Cardiac fibroblast (primary cell): Measurements from ENCODE around the gene MAPKAPK2.

ENCODE experiments used
- DNase-seq, 2 donors: peaks; one replicate each; pipeline versions ENCODE4 v3.0.0 to v3.0.0-alpha.2; 2010; ENCODE audit warnings: low read depth in 2 of 2
- H3K4me3 ChIP-seq, 2 donors: replicated peaks in 1 of 2; 1 replicate in 1 of 2; 2 replicates in 1 of 2; pipeline ENCODE4 v1.5.1; 2011; ENCODE audit warnings: low read depth in 2 of 2, low read length in 2 of 2, mild to moderate bottlenecking in 2 of 2, moderate library complexity in 1 of 2
- TF ChIP-seq, protein P1 (sequence below): IDR thresholded peaks from one replicate; pipeline ENCODE4 v1.5.1; 2011; ENCODE audit warnings: low read depth, mild to moderate bottlenecking, low read length, inconsistent platforms

The MAPKAPK2 gene

DNA sequence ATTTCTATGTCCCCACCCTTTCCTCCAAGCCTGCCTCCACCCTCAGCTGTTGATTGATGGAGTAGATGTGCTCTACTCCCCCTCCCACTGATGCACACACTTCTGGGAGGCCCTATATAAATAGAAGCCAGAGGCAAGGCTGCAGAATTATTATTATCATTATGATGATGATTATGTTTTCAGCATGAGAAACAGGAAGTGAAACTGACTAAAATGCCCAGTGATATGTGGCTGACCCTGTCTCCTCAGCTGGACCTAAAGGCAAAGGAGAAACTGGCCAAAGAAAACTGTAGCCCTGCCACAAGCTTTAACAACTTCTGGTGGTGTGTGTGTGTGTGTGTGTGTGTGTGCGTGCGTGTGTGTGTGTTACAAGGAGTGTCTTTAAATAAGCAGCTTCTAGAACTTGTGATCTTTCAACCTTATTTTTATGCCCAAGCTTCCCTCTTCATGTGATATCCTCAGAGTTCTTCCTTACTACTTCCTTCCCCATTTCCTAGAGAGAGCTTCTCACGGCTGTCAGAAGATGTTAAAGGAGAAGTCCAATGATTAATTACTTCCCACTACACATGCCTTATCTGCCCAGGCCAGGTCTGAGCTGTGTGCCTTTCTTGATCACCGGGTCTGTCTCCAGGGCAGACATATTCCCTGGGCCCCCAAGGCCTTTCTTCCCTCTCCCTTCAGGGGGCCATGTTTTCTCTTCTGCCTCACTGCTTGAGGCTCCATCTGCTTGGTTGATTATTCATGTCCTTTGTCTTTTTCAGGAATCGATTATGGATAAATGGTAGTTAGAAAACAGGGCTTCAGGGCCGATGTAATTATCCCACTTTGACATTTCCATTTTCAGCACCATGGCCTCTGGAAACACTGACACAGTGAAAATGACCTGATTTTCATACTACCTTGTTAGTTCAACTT lies 11.6 kb upstream of the MAPKAPK2 start:
- peak; percentile 61 to 68 for DNase-seq
- H3K4me3 ChIP-seq = no peak overlapping the region
- TF ChIP-seq, protein P1, sequence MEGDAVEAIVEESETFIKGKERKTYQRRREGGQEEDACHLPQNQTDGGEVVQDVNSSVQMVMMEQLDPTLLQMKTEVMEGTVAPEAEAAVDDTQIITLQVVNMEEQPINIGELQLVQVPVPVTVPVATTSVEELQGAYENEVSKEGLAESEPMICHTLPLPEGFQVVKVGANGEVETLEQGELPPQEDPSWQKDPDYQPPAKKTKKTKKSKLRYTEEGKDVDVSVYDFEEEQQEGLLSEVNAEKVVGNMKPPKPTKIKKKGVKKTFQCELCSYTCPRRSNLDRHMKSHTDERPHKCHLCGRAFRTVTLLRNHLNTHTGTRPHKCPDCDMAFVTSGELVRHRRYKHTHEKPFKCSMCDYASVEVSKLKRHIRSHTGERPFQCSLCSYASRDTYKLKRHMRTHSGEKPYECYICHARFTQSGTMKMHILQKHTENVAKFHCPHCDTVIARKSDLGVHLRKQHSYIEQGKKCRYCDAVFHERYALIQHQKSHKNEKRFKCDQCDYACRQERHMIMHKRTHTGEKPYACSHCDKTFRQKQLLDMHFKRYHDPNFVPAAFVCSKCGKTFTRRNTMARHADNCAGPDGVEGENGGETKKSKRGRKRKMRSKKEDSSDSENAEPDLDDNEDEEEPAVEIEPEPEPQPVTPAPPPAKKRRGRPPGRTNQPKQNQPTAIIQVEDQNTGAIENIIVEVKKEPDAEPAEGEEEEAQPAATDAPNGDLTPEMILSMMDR = no peak

DNA sequence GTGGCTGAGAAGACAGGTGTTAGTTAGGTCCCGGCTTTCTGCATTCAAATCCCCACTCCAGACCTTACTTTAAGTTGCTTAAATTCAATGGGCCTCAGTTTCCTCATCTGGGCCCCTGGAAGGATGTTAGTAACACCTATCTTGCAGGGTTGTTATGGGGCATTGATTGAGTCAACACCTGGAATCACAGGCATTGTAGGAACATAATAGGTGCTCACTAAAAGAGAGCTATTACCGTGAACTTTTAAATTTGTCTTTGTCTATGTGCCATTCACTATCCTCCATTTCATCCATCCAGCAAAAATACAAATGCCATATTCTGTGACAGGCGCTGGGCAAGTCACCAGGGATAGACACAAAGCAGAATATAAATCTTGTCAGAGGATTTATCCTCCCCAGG lies 10.5 kb upstream of the MAPKAPK2 start:
- no peak for DNase-seq
- no peak overlapping the region for H3K4me3 ChIP-seq
- TF ChIP-seq, protein P1 = no peak

DNA sequence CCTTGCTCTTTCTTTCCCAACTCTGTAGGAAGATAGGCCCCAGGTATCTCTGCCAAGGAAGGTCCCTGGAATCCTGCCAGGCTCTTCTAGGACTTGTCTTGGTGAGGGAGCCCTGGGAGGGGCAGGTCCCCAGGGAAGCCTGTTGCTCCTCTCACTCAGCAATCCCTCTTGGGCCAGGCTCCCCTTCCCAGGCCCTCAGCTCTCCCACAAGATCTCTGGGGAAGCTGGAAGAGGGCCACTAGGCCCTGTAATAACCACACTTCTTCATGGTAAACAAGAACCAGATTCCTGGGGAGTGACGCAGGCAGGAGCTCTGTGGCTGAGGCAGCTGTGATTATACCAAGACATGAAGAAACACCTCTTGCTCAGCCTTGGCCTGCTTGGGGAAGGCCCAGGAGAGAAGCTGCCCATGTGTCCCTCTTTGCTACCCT lies 9.9 kb upstream of the MAPKAPK2 start:
- no peak overlapping the region for H3K4me3 ChIP-seq
- peak; percentile 98 to 99 for DNase-seq
- TF ChIP-seq, protein P1 = no peak

DNA sequence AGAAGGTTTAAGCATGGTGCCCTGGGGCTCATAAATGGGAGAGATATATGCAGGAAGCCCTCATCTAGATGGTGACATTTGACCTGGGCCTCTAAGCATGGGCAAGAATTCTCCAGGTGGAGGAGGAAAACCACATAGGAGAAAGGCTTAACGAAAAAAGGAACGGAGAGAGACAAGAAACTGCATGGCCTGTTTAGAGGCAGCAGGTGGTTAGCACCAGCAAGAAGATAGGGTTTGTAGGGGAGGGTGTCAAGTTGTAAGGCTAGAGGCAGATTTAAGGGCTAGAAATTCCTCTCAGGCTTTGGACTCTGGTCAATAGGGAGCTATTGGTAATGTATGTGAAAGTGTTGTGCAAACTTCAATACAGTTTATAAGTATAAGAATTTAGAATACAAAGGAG lies 8.2 kb upstream of the MAPKAPK2 start:
- TF ChIP-seq, protein P1 = no peak
- no peak for DNase-seq
- H3K4me3 ChIP-seq = no peak overlapping the region

DNA sequence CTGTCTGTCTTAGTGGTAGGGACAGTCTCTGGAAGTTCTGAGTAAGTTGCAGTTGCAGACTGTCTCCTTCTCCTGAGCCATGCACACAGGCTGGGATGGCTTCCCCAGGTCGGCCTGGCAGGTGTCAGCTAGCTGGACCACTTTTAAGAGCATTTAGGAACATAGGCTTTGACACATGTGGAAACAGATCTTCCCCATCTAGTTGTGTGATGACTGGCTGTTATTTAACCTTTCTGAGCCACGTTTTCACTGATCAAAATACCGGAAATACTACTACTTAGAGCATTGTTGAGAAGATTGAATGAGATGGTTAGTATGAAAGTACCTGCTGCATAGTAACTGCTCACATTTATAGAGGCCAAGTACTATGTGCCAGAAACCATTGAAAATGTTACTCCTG lies 6.2 kb upstream of the MAPKAPK2 start:
- TF ChIP-seq, protein P1 = no peak

DNA sequence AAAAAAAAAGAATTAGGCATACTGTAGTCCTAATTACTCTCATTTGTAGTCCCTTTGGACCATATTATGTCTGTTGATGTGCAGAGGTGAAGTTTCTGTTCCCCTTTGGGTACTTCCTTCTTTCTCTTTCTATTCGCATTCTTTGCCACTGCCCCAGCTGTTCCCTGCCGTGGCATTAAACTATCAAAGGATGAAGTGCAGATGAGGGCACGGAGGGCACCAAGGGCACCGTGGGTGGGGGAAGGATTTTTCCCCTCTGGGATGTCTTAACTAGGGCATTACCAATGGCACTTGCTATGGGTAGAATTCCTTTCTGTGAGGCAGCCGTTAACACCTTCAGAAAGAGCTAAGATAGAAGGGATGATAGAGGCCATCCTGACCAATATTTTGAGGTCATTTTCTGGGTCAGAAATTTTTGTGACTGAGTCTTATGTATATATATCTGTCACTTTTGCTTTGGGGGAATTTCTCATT lies 4.9 kb upstream of the MAPKAPK2 start:
- no peak overlapping the region for H3K4me3 ChIP-seq
- TF ChIP-seq, protein P1 = no peak
- DNase-seq = no peak

More for the DNA sequence above, 6.2 kb upstream of the MAPKAPK2 start:
- H3K4me3 ChIP-seq = no peak overlapping the region
- DNase-seq = no peak
